ENCODE data around the gene TEPSIN. TPM values are rescaled to one million over a fixed set of nuclear protein-coding genes. Genes with fewer than 3 reads are reported as not detected.

Gene TEPSIN
- total RNA-seq, 1 experiment from 2014 or later: 38.8 TPM

GRCh38 chr17:81218991-81219390 is 19.9 kb downstream of the TEPSIN start:
- no peak overlapping the region for H2BK15ac ChIP-seq (ENCODE audit: low read depth, low read length)
- no peak overlapping the region for H3K18ac ChIP-seq (ENCODE audit: insufficient read length, low read depth, low read length)
- H3T11ph ChIP-seq (ENCODE audit: low read length): no peak overlapping the region
- H2BK12ac ChIP-seq (ENCODE audit: insufficient read length, low read depth, low read length): no peak overlapping the region
- H3K4me1 ChIP-seq (ENCODE audit: insufficient read depth, low read length): no peaks in the 10 kb centered on the region; the same call in 1 of the 2 replicates
- H4K8ac ChIP-seq (replicated peaks; ENCODE audit: insufficient read length, low read depth, low read length): no peak overlapping the region
- no peak overlapping the region for H2BK120ac ChIP-seq (ENCODE audit: low read depth, low read length, poor library complexity, severe bottlenecking)
- no peaks in the 10 kb centered on the region for H3K79me2 ChIP-seq (ENCODE audit: insufficient read depth, low read length)
- peaks cover 14% of the 10 kb centered on the region for H3K23me2 ChIP-seq (ENCODE audit: insufficient read length, low read depth, low read length, poor library complexity, severe bottlenecking)
- no peak overlapping the region for H3K27ac ChIP-seq (ENCODE audit: insufficient read length, low read depth, low read length)
- no peaks in the 10 kb centered on the region for H3K27me3 ChIP-seq (ENCODE audit: insufficient read depth, low read length)
- H2AFZ ChIP-seq (ENCODE audit: low read length): no peak overlapping the region
- H3K9me3 ChIP-seq (ENCODE audit: control insufficient read depth, low read depth, low read length): no peaks in the 10 kb centered on the region
- no peak overlapping the region for H3K23ac ChIP-seq (ENCODE audit: insufficient read length, low read depth, low read length)
- peaks cover 7% of the 10 kb centered on the region for H3K27me3 Mint-ChIP-seq (ENCODE audit: low read depth)
- peaks cover 6% of the 10 kb centered on the region for H3K79me1 ChIP-seq (ENCODE audit: insufficient read depth, low read depth, low read length, poor library complexity, severe bottlenecking)
- H3K4me1 Mint-ChIP-seq: peaks cover 15% of the 10 kb centered on the region in 2 experiments
- H4K20me1 ChIP-seq (ENCODE audit: control insufficient read depth, insufficient read depth, insufficient read length): no peaks in the 10 kb centered on the region
- H2AK5ac ChIP-seq (ENCODE audit: insufficient read length, low read length): no peak overlapping the region
- no peak overlapping the region for H4K91ac ChIP-seq (ENCODE audit: insufficient read length, low read depth, low read length)
- H3K56ac ChIP-seq (ENCODE audit: insufficient read length, low read depth, low read length): no peak overlapping the region
- DNase-seq: no peak
- H4K5ac ChIP-seq (ENCODE audit: insufficient read length, low read depth, low read length): no peak overlapping the region
- peaks cover 4 to 22% (median 18%) of the 10 kb centered on the region in 3 experiments for H3K36me3 Mint-ChIP-seq (ENCODE audit: insufficient read depth in 1 of 3, low read depth in 3 of 3)
- no peaks in the 10 kb centered on the region for H3K9me3 Mint-ChIP-seq
- no peak overlapping the region for H2BK20ac ChIP-seq (ENCODE audit: low read depth, low read length, poor library complexity, severe bottlenecking)
- H3K4me3 Mint-ChIP-seq: no peak overlapping the region
- H3K4ac ChIP-seq (ENCODE audit: low read depth, low read length): no peak overlapping the region
- H3K27ac Mint-ChIP-seq: peak overlapping the region in 1 of 3 experiments; percentile 67; a peak in 1 of 7 replicates
- H3K14ac ChIP-seq (ENCODE audit: insufficient read depth, low read length): no peak overlapping the region
- no CpG with 5 or more reads among the region's 11 CpGs for WGBS (ENCODE audit: extremely low coverage, insufficient read length, low lambda C conversion rate)
- no peak overlapping the region for H2BK5ac ChIP-seq (ENCODE audit: insufficient read length, low read length)
- TF ChIP-seq CTCF (conservative IDR thresholded peaks at IDR 0.05): no peak
- no peak overlapping the region for H3K4me2 ChIP-seq (ENCODE audit: insufficient read depth, insufficient read length, low read length)
- no peak overlapping the region for H3K9ac ChIP-seq (ENCODE audit: extremely low read depth, insufficient read length, low read length)
